NCI-H82 (cell line): ENCODE results near the gene A2ML1.
A peak's percentile ranks its signal among the peaks of the same experiment; 100 is the strongest.
"Not testable (repeated sequence)": the region's sequence is repeated elsewhere in the genome, so short reads cannot be mapped to it uniquely, and the experiment has no call there.

Experiments
- DNase-seq: peaks from one replicate; lab custom pipeline; 2025; lab: John Stamatoyannopoulos, UW

Gene A2ML1

DNA sequence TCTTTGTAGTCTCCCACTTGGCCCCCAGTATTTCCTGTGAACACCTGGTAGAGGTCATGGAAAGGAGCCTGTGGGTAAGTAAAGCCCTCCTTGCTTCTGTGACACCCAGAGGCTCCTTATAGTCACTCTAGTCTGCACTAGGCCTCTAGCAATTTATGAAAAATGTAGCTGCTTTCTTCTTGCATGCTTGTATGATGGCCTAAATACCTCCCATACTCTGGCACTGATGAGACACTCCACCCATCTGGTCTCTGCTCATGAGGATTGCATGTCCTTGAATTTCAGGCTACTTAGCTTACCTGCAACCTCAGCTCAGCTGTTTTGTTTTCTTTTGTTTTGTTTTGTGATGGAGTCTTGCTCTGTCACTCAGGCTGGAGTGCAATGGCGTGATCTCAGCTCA is 4.6 kb upstream of the A2ML1 start:
- no peak for DNase-seq

DNA sequence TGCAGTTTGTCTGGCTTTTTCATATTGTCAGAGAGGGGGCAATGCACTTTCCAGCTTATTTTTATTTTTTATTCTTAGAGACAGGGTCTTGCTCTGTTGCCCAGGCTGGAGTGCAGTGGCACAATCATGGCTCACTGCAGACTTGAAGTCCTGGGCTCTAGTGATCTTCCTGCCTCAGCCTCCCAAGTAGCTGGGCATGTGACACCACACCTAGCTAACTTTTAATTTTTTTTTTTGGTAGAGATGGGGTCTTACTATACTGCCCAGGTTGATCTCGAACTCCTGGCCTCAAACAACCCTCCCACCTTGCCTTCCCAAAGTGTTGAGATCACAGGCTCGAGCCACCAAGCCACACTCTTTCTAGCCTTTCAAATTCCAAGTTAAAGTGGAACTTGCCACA is 3.9 kb upstream of the A2ML1 start:
- no peak for DNase-seq

DNA sequence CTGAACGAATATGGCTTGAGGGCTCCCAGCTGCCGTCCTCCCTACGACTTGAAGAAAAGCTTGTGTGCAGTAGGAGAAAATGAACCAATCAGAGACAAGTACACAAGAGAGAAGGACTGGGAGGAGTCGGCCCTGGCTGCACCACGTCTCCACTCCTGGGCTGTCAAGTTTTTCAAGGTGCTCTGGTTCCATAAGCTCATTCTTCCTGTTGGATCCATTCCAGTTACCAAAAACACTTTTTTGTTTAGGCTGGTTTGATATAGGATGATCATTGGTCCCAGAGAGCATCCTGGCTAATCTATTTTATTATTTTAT is 2.8 kb upstream of the A2ML1 start:
- DNase-seq, result no peak

DNA sequence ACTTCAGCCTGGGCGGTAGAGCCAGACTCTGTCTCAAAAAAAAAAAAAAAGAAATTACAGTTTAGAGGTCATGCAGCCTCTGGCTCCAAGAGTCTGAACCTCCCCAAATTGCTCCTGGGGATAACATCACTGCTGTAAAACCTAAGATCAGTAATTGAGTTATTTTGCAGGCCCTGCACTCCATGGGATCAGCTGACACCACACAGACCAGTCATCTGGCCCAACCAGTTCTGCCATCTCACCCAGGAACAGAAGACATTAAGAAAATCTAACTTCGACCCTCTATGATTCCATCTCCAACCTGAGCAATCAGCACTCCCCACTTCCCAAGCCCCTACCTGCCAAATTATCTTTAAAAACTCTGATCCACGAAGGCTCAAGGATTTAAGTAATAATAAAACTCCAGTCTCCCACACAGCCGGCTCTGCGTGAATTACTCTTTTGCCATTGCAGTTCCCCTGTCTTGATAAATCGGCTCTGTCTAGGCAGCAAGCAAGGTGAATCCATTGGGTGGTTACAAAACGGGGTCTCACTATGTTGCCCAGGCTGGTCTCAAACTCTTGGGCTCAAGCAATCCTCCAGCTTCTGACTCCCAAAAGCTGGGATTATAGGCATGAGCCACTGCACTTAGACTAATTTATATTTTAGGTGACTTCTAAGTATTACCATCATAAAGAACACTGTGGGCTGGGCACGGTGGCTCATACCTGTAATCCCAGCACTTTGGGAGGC is 1.6 kb upstream of the A2ML1 start:
- not testable (repeated sequence) for DNase-seq

DNA sequence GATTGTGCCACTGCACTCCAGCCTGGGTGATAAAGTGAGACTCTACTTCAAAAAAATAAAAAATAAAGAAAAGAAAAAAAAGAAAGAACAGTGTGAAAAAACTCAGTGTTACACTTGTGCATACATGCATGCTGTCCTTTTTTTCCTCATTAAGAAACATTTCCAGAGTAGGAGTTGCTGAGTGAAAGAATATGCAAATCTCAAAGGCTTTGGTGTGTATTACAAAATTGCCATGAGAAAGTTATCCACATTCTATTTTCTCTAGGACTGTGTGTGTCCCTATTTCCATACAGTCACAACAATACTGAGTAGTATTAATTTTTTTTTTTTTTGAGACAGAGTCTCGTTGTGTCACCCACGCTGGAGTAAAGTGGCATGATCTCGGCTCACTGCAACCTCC is 830 bp upstream of the A2ML1 start:
- DNase-seq, result no peak

DNA sequence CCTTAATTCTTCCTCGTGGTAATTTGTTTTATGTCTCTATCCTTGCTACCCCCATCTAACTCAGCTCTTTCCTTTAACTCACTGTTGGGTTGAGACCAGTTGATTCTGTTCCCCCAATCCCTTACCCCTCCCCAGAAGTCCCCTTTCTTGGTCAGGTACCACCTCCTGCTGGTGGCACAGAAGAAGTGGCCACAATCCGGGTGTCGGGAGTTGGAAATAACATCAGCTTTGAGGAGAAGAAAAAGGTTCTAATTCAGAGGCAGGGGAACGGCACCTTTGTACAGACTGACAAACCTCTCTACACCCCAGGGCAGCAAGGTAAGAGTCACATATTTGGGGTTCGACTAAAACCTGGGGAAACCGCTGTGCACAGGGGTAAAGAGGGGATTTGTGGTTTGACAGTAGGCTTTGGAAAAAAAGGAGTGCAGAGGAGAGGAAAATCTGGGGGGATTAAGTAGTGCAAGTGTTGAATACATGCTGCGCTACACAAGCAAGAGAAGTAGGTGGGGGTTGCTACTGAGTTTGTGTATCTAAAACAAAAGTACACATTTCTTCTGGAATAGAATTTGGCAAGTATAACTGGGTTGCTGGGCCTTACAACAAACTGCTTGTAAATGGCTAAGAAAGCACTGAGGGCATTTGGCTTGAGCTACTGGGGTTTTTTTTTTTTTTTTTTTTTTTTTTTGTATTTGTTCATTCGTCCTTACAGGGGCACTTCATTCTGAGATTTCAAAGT is 1.3 kb downstream of the A2ML1 start:
- peak; percentile 83 for DNase-seq

DNA sequence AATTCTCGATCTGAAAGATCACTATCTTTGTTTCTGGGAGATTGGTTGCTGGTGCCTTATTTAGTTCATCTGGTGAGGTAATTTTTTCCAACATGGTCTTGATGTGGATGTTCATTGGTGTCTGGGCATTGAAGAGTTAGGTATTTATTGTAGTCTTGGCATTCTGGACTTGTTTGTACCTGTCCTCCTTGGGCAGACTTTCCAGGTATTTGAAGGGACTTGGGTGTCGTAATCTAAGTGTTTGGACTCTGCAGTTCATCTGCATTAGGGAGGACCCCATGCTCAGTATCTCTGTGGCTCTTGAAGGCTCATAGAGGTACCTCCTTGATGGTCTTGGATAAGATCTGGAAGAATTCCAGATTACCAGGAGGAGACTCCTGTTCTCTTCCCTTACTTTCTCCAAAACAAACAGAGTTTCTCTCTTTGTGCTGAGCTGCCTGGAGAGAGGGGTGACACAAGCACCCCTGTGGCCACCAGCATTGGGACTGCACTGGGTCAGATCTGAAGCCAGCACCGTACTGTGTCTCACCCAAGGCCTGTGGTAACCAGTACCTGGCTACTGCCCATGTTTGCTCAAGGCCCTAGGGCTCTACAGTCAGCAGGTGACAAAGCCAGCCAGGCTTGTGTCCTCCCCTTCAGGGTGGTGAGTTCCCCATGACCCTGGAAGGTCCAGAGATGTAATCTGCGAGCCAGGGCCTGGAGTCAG is 5.3 kb downstream of the A2ML1 start:
- DNase-seq, result no peak

DNA sequence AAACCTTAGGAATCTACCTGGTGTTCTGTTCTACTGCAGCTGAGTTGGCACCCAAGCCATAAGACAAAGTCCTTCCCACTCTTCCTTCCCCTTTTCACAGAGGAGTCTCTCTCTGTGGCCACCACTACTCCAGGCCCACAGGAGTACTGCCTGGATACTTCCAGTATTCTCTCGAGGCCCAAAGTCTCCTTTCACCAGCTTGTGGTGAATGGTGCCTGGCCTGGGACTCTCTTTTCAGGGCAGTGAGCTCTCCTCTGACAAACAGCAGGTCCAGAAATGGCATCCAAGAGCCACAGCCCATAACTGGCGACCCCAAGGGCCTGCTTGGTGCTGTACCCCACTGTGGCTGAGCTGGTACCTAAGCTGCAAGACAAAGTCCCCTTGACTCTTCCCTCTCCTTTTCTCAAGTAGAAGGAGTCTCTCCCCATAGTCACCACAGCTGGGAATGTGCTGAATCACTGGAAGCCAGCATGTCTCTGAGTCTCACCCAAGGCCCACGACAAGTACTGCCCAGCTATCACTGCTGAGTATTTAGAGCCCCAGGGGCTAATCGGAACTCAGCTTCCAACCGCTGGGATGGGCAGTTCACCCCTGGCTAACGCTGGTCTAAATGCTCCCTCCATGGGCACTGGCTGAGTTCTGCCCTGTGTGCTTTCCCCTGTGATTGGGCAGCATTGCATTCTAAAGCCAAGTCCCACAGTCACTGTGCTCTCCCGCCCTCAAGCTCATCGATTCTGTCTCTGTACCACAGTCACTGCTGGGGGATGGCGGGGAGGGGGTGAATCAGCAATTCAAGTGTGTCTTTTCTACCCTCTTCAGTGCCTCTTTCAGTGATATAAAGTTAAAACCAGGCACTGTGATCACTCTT is 6.1 kb downstream of the A2ML1 start:
- no peak for DNase-seq

DNA sequence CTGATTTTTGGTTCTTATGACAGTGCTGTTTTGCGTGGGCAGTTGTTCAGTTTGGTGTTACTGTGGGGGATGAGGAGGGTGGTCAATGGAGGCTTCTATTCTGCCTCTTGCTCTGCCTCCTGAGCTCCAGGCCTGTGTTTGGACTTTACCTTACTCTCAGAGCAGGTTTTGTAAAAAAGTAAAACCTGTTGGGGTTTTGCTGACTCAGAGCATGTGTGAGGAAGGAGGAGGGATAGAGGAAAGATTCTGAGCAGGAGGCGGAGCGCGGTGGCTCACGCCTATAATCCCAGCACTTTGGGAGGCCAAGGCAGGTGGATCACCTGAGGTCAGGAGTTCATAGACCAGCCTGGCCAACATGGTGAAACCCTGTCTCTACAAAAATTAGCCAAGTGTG is 6.7 kb downstream of the A2ML1 start:
- no peak for DNase-seq

DNA sequence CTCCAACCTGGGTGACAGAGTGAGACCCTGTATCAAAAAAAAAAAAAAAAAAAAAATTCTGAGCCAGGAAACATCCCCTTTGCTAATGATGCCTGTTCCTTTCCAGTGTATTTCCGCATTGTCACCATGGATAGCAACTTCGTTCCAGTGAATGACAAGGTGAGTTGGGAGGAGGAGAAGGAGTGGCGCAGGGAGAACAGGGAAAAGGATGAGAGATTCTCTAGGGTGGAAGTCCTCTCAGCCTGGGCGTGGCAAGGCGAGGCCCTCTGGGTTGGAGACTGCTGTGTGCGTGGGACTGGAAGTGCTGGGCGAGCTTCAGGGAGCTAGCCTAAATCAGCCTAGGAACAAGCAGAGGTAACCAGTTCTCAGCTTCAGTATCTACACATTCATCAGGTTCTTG is 7.2 kb downstream of the A2ML1 start:
- no peak for DNase-seq

DNA sequence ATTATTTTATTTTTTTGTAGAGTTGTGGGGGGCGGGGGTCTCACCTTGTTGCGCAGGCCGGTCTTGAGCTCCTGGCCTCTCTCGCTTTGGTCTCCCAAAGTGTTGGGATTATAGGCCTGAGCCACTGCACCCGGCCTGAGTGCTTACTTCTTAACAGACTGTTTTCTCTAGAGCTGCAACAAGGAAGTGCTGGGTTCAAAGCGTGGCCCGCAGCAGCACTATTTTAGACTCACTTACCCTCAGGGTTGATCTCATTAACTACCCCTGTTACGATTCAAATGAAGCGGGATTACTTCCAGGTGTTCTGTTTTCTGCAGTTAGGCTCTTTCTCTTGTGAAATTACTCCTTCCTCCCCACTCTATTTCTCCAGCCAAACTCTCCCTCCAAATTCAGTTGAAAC is 8.7 kb downstream of the A2ML1 start:
- DNase-seq, result peak; percentile 10

DNA sequence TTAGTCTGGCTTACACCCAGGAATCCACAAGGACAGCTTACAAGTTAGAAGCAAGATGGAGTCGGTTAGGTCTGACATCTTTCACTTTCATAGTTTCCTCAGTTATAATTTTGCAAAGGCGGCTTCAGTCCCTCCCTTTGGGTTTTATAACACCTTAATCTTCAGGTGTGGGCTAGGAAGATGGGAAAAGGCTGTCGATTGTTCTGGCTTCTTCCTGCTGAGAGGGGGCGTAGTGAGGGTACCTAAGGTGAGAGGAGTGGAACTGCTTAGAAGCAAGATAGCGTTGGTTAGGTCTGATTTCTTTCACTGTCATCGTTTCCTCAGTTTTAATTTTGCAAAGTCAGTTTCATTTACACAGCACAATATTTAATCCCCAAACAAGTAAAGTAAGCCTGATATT is 10.1 kb downstream of the A2ML1 start:
- DNase-seq, result no peak

DNA sequence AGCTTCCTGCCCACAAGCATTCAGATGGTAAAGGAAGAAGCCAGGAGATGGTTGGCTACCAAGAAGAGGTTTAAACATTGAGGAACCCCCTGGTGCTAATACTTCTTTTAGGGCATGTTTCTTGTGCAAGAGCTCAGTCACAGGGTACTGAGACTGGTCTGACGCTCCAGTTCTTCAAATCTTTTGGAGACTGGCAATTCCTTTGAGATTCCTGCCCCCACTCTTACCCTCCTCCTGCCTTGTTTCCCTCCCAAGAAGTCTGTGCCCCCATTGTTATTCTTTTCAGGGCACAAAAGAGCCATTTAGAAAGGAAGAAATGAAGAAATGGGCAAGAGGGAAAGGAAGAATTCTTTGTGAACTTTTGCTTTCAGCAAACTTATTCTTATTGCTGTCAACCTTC is 11.8 kb downstream of the A2ML1 start:
- DNase-seq, result no peak

DNA sequence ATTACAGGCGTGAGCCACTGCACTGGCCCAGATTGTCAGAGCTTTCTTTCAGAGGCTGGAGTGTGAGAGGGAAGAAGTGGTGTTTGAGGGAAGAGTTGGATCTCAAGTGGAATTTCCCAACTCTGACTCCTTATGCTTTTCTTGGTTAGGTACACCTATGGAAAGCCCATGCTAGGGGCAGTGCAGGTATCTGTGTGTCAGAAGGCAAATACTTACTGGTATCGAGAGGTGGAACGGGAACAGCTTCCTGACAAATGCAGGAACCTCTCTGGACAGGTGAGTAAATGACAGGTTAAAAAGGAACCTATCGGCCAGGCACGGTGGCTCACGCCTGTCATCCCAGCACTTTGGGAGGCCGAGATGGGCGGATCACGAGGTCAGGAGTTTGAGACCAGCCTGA is 14.9 kb downstream of the A2ML1 start:
- DNase-seq, result no peak

DNA sequence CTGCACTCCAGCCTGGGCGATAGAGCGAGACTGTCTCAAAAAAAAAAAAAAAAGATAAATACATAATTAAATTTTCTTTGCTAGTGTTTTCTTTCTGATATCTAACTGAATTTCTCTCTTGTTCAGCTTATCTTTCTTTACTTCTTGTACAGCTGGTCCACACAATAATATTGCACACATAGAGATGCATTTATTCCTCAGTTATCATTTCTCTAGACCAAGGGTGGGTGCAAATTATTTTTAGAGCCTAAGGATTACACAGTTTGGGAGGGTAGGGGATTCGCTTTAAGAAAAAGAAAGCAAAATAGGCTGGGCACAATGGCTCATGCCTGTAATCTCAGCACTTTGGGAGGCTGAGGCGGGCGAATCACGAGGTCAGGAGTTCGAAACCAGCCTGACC is 17.9 kb downstream of the A2ML1 start:
- no peak for DNase-seq

DNA sequence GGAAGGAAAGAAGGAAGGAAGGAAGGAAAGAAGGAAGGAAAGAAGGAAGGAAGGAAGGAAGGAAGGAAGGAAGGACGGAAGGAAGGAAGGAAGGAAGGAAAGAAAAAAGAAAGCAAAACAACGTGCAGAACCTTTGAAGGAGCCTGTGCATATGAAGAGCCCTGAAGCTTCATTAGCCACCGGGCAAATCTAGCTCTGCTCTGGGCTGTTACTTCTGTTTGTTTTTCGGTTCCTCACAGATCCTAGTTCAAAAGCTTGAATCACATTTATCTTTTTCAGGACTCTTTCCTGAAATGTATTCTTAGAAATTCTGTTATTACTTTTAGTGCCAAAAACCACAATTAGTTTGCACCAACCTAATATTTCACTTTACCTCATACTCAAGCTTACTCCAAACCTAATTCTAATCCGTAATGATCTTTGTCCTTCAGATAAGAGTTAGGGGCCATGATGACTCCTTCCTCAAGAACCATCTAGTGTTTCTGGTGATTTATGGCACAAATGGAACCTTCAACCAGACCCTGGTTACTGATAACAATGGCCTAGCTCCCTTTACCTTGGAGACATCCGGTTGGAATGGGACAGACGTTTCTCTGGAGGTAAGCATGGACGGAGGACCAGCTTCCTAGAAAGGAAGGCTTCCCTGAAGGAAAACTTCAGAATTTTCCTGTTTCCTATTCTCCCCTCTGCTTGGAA is 18.7 kb downstream of the A2ML1 start:
- DNase-seq, result no peak

DNA sequence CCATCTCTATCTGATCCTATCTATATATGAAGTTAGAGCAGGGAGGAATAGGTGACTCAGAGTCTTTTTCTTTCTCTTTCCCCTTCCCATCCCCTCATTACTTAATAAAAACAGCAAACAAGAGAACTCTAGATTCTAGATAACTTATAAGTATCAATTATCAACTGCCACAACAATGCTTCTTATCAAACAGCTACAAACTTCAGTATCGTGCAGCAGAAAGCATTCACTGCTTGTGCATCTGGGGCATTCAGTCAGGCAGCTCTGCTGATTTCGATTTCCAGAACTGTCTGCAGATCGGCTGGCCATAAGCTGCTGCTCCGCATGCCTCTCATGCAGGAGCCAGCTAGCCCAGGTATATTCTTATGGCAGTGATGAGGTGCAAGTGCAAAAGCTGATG is 19.4 kb downstream of the A2ML1 start:
- no peak for DNase-seq

DNA sequence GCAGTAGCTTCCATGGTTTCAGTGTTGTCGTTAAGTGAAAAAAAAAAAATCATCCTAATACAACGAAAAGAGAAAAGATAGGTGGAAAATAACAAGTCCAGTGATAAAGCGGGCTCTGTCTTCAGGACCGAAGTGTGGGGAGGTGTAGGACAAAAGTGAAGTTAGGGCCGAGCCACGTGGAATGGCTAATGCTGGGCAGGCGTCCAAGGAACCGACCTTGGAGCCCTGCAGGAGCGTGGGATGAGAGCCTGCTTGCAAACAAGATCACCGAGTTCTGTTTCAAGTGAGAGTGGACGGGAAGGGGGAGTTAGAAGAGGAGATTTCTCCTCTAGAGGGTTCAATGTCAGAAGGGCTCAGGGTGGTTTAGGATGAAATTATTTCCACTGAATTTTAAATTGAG is 22.2 kb downstream of the A2ML1 start:
- peak; percentile 22 for DNase-seq

DNA sequence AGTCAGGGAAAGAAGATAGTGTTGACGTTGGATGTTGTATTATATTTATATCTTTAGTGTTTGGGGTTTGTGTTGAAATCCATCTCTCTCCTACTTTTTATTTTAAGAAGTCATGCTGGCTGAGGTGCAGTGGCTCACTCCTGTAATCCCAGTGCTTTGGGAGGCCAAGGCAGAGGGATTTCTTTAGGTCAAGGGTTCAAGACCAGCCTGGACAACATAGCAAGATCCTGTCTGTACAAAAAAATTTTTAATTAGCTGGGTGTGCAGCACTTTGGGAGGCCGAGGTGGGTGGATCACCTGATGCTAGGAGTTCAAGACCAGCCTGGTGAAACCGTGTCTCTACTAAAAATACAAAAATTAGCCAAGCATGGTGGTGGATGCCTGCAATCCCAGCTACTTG is 23.9 kb downstream of the A2ML1 start:
- DNase-seq, result no peak

DNA sequence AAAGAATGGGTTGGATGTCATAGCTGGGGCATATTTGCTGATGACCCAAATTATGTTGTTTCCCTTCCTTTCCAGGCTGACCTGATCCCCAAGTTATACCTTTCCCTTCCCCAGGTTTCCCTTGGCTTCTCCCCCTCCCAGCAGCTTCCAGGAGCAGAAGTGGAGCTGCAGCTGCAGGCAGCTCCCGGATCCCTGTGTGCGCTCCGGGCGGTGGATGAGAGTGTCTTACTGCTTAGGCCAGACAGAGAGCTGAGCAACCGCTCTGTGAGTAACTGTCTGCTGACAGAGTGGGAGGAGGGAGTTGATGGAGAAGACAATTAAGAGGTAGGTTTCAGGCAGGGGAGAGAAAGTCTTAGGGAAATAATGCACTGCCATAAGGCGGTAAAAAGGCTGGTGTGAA is 25.0 kb downstream of the A2ML1 start:
- DNase-seq, result no peak

DNA sequence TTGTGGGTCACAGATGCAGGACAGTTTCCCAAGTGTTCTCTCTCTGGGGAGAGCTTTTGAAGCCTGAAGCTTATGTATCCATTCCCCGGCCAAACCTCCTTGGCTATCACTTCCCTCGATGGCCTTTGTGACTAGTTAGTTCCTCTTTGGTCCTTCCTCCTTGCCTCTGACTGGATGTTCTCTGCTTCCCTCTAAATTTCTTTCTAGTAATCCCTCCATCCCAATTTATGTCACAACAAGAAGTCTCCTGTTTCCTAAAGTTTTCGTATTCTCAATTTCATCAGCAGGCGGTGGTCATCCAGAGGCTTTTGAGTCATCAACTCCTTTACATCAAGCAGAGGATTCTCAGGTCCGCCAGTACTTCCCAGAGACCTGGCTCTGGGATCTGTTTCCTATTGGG is 27.5 kb downstream of the A2ML1 start:
- no peak for DNase-seq

DNA sequence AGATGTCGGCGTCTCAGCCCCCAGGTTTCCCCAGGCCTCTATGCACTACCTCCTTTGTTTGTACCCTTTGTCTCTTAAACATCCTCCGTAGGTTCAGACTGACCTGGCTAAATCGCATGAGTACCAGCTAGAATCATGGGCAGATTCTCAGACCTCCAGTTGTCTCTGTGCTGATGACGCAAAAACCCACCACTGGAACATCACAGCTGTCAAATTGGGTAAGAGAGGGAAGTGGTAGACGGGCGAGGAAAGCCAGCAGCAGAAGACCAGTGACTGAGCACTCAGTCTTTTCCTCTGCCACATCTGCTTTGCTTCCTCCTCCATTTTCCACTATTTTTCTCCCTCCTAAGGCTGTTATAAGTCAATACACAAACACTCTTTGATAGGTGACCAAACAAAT is 29.7 kb downstream of the A2ML1 start:
- no peak for DNase-seq
